Mucosa of rectum (tissue), 2 donors: Measurements from ENCODE around the gene PRLH.

Experiments used
- H3K27ac ChIP-seq, 2 donors: one replicate each; pipeline ENCODE4 v1.7.0; 2013; ENCODE audit warnings: inconsistent platforms in 2 of 2, low read depth in 2 of 2, low read length in 2 of 2
- H3K27me3 ChIP-seq, 2 donors: one replicate each; pipeline ENCODE4 v1.7.0; 2013; ENCODE audit warnings: low read length in 2 of 2; ENCODE audit not compliant: control insufficient read depth in 2 of 2, insufficient read depth in 2 of 2
- H3K36me3 ChIP-seq, 2 donors: one replicate each; pipeline ENCODE4 v1.7.0; 2013; ENCODE audit warnings: low read length in 2 of 2; ENCODE audit not compliant: control insufficient read depth in 2 of 2, insufficient read depth in 2 of 2
- H3K4me1 ChIP-seq, 2 donors: one replicate each; pipeline ENCODE4 v1.7.0; 2013; ENCODE audit warnings: low read length in 2 of 2, mild to moderate bottlenecking in 1 of 2; ENCODE audit not compliant: control insufficient read depth in 2 of 2, insufficient read depth in 2 of 2
- H3K4me3 ChIP-seq, 2 donors: one replicate each; pipeline ENCODE4 v1.7.0; 2013; ENCODE audit warnings: low read length in 2 of 2
- H3K9ac ChIP-seq, 2 donors: one replicate each; pipeline ENCODE4 v1.7.0; 2013; ENCODE audit warnings: low read length in 2 of 2, low read depth in 1 of 2, mild to moderate bottlenecking in 1 of 2
- H3K9me3 ChIP-seq, 2 donors: one replicate each; pipeline ENCODE4 v1.7.0; 2013; ENCODE audit warnings: low read length in 2 of 2; ENCODE audit not compliant: control insufficient read depth in 2 of 2
- donor health status: healthy.
- donor health status: Normal muscosa, but diverticular disease.

The PRLH gene

GRCh38 chr2:237538901-237539300 lies 27.5 kb upstream of the PRLH start:
- no peak overlapping the region for H3K27ac ChIP-seq
- H3K4me3 ChIP-seq, result no peak overlapping the region
- peaks cover 8 to 21% of the 10 kb centered on the region in 2 donors for H3K4me1 ChIP-seq
- peaks cover 2 to 20% of the 10 kb centered on the region in 2 donors for H3K36me3 ChIP-seq
- no peak overlapping the region for H3K9ac ChIP-seq
- no peaks in the 10 kb centered on the region for H3K9me3 ChIP-seq
- no peaks in the 10 kb centered on the region for H3K27me3 ChIP-seq

- Histone ChIP-seq H3K9me3 (no peaks in the 10 kb centered on the region), H3K27ac (no peak overlapping the region), H3K4me3 (no peak overlapping the region), H3K9ac (no peak overlapping the region), H3K36me3 (peaks cover 2 to 18% of the 10 kb centered on the region in 2 donors), H3K4me1 (peaks cover 8 to 21% of the 10 kb centered on the region in 2 donors), H3K27me3 (no peaks in the 10 kb centered on the region)
Measured at GRCh38 chr2:237539681-237540080, 26.7 kb upstream of the PRLH start.

DNA sequence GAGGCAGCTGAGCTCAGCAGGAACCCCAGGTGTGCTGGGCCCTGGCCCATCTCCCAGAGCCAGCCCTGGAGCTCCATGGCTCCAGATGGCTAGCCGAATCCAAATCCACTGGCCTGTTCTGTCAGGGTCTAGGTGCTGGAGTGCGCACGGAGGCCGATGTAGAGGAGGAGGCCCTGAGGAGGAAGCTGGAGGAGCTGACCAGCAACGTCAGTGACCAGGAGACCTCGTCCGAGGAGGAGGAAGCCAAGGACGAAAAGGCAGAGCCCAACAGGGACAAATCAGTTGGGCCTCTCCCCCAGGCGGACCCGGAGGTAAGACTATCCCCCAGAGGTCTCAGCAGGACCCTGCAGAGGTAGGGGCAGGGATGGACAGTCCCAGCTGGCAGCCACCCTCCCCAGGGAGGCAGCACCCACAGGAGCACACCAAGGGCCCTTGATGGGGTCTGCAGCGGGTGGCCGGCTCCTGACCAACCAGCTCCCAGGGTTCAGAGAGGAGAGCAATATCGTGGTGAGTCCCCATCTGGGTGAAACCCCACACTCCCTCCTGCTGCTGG lies 26.1 kb upstream of the PRLH start:
- Histone ChIP-seq H3K4me1 (peaks cover 8 to 21% of the 10 kb centered on the region in 2 donors), H3K27ac (peak overlapping the region in 1 of 2 donors; percentile 10)

GRCh38 chr2:237540823-237541222 lies 25.6 kb upstream of the PRLH start:
- peaks cover 8 to 21% of the 10 kb centered on the region in 2 donors for H3K4me1 ChIP-seq

More for the DNA sequence above, 26.1 kb upstream of the PRLH start:
- Histone ChIP-seq H3K9me3 (no peaks in the 10 kb centered on the region), H3K36me3 (peaks cover 0 to 12% of the 10 kb centered on the region in 2 donors), H3K9ac (no peak overlapping the region), H3K27me3 (no peaks in the 10 kb centered on the region), H3K4me3 (no peak overlapping the region)

DNA sequence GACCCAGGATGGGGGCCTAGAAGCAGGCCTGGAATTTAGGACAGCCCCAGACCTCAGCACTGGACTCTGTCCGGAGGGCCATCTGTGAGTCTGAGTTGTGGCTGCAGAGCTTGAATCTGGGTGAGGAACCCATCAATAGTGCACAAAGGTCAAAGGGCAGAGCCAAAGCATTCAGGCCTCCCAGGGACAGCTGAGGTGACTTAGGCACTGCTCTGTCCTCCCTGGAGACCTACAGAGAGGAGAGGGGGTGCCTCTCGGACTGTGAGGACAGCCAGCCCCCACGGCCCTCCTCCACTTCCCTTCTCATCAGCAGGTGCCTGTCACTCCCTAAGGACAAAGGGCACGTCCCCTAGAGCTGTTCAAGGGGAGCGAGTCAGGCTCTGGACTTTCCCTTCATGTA lies 25.1 kb upstream of the PRLH start:
- Histone ChIP-seq H3K9ac (no peak overlapping the region), H3K36me3 (peaks cover 0 to 17% of the 10 kb centered on the region in 2 donors), H3K4me1 (peaks cover 8 to 21% of the 10 kb centered on the region in 2 donors), H3K27me3 (no peaks in the 10 kb centered on the region), H3K27ac (peak overlapping the region in 1 of 2 donors; percentile 6), H3K9me3 (no peaks in the 10 kb centered on the region), H3K4me3 (no peak overlapping the region)

More at GRCh38 chr2:237540823-237541222, 25.6 kb upstream of the PRLH start:
- no peak overlapping the region for H3K4me3 ChIP-seq
- H3K27ac ChIP-seq, result peak overlapping the region in 1 of 2 donors; percentile 10
- no peaks in the 10 kb centered on the region for H3K9me3 ChIP-seq
- H3K9ac ChIP-seq, result no peak overlapping the region
- peaks cover 0 to 14% of the 10 kb centered on the region in 2 donors for H3K36me3 ChIP-seq
- H3K27me3 ChIP-seq, result no peaks in the 10 kb centered on the region

DNA sequence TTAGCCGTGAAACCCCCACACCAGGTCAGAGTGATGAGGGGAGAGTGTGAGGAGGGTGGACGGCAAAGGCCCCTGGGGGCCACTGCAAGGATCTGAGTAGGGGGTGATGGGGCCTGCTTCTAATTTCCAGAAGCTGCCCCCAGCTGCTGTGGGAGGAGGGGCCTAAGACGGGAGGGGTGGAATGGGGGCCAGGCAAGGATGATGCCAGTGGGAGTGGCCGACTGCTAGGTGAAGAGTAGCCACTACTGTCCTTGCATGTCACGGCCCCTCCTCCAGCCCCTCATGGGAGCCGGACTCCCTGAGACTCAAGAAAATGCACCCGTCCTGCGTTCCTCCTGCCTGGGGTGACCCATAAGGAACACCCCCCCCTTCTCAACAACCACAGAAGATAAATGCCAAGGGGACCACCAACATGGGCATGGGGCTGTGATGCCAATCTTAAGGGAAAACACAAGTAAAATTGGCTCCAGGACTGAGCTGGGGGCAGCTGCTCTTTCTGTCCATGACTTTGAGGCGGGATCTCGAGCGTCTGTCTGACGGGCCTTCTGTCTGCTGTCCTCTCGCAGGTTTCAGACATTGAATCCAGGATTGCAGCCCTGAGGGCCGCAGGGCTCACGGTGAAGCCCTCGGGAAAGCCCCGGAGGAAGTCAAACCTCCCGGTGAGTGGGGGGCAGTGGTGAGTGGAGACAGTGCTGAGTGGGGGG lies 24.2 kb upstream of the PRLH start:
- H3K9ac ChIP-seq, result no peak overlapping the region
- H3K4me1 ChIP-seq, result peaks cover 8 to 21% of the 10 kb centered on the region in 2 donors
- no peak overlapping the region for H3K27ac ChIP-seq
- no peak overlapping the region for H3K4me3 ChIP-seq
- H3K36me3 ChIP-seq, result peaks cover 0 to 18% of the 10 kb centered on the region in 2 donors
- H3K9me3 ChIP-seq, result no peaks in the 10 kb centered on the region
- H3K27me3 ChIP-seq, result no peaks in the 10 kb centered on the region

DNA sequence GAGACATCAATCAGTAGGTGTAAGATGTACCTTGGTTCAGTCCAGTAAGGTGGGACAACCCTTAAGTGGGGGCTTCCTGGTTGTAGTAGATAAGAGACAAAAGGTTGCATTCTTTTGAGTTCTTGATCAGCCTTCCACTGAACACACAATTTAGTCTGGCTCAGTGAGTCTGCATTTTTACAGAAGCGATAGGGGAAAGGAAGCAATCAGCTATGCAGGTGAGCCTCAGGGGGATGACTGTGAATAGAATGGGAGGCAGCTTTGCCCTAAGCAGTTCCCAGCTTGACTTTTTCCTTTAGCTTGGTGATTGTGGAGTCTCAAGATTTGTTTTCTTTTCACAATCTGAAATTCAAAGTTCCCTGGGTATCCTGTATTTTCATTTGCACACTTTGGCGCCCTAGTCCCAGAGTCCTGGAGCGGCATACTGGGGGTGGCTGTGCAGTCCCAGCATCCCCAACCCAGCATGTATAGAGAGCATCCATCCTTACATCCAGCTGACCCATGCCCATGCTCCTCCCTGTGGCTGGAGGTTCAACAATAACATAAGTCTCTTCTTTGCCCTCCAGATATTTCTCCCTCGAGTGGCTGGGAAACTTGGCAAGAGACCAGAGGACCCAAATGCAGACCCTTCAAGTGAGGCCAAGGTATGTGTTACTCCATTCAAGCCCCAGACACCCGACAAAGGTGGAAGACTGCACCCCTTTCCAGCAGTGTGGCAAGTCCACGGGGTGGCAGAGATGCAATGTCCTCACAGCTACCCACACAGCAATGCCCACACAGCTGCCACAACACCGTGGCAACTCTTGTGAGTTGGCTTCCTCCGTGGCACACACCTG lies 20.1 kb upstream of the PRLH start:
- Histone ChIP-seq H3K9ac (no peak overlapping the region), H3K27ac (no peak overlapping the region), H3K27me3 (no peaks in the 10 kb centered on the region), H3K36me3 (peaks cover 4 to 34% of the 10 kb centered on the region in 2 donors), H3K9me3 (no peaks in the 10 kb centered on the region), H3K4me1 (peaks cover 0 to 5% of the 10 kb centered on the region in 2 donors), H3K4me3 (no peak overlapping the region)

- Histone ChIP-seq H3K27me3 (no peaks in the 10 kb centered on the region), H3K36me3 (peaks cover 4 to 36% of the 10 kb centered on the region in 2 donors), H3K9ac (no peak overlapping the region), H3K4me1 (peaks cover 0 to 3% of the 10 kb centered on the region in 2 donors), H3K27ac (peak overlapping the region in 1 of 2 donors; percentile 9), H3K9me3 (no peaks in the 10 kb centered on the region), H3K4me3 (no peak overlapping the region)
Measured at GRCh38 chr2:237546876-237547395, 19.4 kb upstream of the PRLH start.

GRCh38 chr2:237547841-237548416 lies 18.4 kb upstream of the PRLH start:
- H3K4me1 ChIP-seq, result peaks cover 0 to 3% of the 10 kb centered on the region in 2 donors
- no peak overlapping the region for H3K9ac ChIP-seq
- H3K27me3 ChIP-seq, result no peaks in the 10 kb centered on the region
- no peaks in the 10 kb centered on the region for H3K9me3 ChIP-seq
- peaks cover 4 to 39% of the 10 kb centered on the region in 2 donors for H3K36me3 ChIP-seq
- H3K4me3 ChIP-seq, result no peak overlapping the region
- no peak overlapping the region for H3K27ac ChIP-seq
